Stimulated activated CD8-positive, alpha-beta memory T cell treated with anti-CD3 and anti-CD28 coated beads, Interleukin-7, amount 100 ng/mL, for 1 hour (primary cell): ENCODE measurements around the gene P2RY8.
"Not testable (repeated sequence)": the region's sequence is repeated elsewhere in the genome, so short reads cannot be mapped to it uniquely, and the experiment has no call there.

Experiments used
- DNase-seq, 2 donors: peaks; one replicate each; pipeline ENCODE4 v3.0.0-alpha.2; 2020; ENCODE audit warnings: low read depth in 2 of 2

P2RY8 gene

DNA sequence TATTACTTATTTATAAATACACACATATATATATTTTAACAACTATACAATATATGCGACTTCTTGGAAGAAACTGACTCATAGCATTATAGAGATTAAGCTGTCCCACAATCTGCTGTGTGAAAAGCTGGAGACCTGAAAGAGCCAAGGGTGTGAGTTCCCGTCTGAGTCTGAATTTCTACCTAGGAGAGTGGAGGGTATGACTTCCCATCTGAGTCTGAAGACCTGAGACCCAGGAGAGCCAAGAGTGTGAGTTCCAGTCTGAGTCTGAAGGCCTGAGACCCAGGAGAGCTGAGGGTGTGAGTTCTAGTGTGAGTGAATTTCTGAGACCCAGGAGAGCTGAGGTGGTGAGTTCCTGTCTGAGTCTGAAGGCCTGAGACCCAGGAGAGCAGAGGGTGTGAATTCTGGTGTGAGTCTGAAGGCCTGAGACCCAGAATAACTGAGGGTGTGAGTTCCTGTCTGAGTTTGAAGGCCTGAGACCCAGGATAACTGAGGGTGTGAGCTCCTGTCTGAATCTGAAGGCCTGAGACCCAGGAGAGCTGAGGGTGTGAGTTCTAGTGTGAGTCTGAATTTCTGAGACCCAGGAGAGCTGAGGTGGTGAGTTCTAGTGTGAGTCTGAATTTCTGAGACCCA lies 8.9 kb upstream of the P2RY8 start:
- DNase-seq: no peak

DNA sequence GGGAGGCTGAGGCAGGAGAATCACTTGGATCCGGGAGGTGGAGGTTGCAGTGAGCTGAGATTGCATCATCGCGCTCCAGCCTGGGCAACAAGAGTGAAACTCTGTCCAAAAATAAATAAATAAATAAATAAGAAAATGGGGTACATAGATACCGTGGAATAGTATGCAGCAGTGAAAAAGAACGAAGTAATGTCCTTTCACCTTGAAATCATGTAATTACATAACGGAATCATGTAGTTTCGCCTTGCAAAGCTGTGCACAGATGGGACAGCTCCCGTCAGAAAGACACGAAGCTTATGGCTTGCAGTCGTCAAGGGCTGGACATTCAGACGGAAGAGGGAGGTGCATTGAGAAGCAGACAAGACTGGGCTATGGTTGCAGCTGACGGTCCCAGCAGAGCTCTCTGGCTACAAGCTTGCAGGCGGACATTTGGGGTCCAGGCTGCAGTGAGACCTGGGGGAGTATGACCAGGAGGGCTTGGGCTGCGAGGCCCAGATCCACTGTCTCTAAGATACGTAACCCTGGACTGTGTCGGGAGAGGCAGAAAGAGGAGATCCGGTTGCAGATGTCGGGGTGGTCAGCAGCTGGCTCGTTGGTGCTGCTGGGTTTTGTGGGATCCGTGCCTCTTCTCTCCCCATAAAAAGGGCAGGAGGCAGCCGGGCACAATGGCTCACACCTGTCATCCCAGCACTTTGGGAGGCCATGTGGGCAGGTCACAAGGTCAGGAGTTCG lies 6.2 kb upstream of the P2RY8 start:
- no peak for DNase-seq

DNA sequence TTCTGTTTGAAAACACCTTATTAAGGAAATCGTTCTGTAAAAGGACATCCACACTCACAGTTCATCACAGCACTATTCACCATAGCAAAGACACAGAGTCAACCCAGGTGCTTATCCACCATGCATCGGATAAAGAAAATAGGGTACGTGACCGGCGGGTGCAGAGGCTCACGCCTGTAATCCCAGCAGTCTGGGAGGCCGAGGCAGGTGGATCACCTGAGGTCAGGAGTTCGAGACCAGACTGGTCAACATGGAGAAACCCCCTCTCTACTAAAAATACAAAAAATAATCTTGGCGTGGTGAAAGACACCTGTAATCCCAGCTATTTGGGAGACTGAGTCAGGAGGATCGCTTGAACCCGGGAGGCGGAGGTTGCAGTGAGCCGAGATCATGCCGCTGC lies 2.2 kb upstream of the P2RY8 start:
- DNase-seq: not testable (repeated sequence)

DNA sequence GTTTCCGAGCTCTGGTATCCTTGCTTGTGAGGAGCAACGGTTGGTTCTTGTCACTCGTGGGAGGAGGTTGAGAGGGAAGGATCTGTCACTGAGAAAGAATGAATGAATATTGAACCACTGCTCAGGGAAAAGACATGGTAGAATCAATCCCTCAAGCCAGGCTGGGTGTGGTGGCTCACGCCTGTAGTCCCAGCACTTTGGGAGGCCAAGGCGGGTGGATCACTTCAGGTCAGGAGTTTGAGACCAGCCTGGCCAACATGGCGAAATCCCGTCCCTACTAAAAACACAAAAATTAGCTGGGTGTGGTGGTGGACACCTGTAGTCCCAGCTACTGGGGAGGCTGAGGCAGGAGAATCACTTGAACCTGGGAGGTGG lies 718 bp upstream of the P2RY8 start:
- not testable (repeated sequence) for DNase-seq

DNA sequence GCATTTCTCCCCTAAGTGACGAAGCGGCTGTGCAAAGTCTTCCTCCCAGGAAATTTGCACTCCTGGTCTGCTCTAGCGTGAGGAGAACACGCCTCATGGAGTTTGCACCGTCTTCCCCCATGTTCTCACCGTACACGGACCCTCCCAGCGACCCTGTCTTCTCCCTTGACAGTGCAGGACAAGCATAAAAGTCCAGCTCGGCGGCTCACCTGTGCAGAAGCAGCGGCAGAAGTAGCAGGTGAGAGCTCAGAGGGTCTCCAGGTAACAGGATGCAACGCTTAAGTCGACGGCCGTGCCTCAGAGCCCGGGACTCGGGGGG lies 314 bp downstream of the P2RY8 start:
- no peak for DNase-seq

DNA sequence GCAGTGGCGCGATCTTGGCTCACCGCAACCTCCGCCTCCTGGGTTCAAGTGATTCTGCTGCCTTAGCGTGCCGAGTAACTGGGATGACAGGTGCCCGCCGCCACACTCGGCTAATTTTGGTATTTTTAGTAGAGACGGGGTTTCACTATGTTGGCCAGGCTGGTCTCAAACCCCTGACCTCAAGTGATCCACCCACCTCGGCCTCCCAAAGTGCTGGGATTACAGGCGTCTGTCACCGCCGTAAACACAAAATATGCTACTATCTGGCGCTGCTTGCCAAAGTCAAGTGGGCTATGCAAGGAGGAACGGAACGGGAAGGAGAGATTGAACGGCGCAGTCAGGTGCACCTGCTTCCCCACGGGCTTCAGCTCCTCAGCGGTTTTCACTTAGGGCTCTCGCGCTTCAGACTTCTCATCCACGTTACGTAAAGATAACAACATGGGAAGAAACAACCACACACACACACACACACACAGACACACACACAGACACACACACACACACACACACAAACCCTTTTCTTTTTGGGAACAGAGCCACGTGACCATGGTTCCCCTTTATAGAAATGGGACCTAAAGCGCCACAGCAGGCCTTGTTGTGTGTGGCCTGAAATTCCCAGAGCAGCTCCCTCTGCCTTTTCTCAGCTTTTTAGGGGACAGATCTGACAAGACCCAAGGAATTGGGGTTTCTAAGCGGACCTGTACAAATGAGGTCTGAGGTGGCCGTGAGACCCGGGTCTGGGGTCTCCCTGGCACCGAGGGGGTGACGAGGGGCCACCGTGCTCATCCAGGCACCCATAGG lies 1.5 kb downstream of the P2RY8 start:
- DNase-seq: no peak

DNA sequence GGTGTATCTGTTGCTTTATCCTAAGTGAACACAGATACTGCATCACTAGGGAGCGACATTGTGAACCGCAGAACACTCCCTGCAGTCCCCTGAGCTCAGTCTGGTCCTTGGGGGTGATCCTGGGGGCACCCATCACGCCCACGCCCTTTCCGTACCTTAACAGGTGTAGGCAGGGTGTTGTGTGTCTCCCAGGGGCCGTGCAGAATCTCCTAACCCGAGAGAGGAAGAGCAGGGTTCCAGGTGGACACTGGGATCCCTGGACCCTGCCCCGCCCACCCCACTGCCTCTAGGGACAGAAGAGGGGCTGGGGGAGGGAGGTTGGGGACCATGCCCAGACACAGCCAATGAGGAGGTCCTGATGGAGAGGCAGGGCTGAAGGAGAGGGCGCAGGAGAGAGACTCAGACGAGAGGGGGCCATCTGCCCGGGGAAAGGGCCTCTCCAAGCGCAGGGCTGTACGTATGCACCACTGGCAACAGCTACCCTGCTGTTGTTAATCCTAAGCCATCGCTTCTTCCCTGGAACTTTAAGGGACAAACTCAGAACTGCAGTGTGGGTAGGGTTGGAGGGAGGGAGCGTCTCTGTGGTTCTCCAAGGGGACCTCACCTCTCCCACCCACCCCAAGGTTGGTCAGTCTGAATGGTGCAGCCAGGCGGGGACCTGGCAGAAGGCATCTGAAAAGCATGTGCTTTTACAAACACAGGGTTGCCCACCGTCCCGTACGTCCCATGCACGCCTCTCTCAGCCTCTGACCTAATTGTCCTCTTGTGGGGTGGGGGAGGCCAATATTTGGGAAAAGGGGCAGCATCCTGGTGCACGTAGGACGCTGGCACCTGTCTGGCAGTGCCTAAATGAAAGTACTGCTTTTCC lies 2.5 kb downstream of the P2RY8 start:
- no peak for DNase-seq

DNA sequence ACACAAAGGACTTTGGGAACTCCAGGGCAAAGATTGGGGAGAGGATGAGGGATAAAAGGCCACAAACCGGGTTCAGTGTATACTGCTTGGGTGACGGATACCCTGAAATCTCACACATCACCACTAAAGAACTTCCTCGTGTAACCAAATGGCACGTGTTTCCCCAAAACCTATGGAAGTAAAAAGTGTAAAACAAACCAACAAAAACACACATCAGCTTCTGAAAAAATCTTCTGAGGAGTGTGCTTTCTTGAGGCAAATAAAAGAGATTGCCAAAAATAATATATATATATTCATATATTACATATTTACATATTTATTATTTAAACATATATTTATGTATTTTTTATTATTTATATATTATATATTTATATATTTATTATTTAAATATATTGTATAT lies 3.9 kb downstream of the P2RY8 start:
- DNase-seq: no peak

DNA sequence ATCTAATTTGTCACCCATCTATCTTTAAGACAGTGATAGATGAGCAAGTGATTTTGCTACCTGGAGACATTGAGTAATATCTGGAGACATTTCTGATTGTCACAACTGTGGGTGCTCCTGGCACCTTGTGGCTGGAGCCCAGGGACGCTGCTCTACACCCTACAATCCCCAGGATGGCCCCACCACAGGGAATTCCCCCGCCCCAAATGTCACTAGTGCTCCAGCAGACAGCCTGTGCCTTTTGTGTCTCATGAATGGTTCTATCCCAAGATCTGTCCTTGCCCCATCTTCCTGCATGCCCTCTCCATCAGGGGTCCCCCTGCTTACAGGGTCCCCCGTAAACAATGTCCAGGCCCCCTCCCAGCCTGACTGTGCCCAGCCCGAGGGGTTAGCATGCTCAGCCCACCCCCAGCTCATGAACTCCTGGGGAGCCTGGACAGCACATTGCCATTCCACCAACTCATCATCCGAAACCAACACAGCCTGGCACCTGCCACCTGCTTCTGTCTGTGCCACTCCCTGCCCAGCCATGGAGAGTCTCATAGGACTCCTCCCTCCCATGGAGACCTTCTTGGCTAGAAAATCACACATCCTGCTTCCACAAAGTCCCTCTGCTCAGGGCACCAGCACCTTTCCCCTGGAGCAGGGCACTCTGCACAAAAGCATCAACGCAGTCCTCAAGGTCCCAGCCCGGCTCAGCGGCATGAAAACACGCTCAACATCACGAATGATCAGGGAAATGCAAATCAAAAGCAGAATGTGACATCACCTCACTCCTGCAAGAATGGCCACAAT lies 5.7 kb downstream of the P2RY8 start:
- DNase-seq: no peak

DNA sequence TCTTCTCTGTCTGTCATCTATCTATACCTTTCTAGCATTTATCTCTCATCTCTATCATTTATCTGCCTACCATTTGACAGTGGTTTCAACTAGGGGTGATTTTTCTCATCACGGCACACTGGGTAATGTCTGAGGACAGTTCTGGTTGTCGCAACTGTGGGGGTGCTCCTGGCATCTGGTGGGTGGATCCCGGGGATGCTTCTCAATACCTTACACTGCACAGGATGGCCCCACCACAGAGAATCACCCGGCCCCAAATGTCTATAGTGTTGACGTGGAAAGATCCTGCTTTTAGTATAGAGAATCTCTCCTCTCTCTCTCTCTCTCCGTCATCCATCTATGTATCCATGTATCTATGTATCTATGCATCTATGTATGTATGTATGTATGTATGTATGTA lies 7.2 kb downstream of the P2RY8 start:
- no peak for DNase-seq

DNA sequence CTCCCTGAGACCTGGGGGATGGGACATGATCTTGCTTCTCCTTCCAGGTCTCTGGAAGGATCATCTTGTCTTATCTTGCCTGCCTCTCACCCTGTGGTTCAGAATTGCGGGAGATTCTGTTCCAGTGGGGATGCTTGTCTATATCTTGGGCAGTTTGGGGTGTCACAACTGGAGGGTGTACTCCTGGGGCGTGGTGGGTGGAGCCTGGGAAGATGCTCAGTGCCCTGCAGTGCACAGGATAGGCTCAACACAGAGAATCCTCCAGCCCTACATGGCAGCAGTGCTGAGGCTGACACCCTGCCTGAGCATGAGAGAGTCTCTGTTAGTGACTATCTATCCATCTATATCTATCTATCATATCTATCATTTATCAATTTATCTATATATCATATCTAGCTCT lies 7.7 kb downstream of the P2RY8 start:
- DNase-seq: no peak

DNA sequence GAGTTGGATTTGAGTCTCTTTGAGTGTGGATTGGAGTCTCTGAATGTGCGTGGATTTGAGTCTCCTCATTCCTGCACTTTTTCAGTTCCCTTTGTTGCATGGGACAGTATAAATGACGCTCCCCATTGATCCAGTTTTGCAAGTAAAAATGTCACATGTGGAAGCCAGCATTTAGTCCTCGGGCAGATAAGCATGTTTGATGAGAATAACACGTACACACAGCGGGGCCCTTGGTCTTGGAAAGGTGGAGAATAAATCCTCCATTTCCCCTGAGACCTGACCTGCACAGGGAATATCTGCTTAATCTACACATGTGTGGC lies 8.1 kb downstream of the P2RY8 start:
- DNase-seq: no peak

DNA sequence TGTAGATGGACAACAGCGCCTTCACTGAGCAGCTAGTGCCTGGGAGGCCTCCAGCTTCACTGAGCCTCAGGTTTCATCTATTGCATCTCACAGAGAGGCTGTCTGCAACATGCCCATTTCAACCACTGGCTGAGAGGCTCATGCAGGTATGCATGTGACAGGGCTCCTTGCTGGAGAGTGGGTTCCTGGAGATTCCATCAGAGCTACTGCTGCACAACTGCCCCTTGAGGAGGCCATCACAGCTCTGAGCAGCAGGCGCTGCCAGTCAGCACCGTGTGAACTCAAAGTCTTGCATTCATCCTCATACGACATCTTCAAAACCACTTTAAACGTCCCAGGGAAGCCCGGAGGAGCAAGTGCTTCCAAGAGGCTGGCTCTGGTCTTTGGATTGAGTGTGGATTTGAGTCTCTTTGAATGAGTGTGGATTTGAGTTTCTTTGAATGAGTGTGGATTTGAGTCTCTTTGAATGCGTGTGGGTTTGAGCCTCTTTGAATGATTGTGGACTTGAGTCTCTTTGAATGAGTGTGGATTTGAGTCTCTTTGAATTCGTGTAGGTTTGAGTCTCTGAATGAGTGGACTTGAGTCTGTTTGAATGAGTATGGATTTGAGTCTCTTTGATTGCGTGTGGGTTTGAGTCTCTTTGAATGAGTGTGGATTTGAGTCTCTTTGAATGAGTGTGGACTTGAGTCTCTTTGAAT lies 8.7 kb downstream of the P2RY8 start:
- DNase-seq: no peak

DNA sequence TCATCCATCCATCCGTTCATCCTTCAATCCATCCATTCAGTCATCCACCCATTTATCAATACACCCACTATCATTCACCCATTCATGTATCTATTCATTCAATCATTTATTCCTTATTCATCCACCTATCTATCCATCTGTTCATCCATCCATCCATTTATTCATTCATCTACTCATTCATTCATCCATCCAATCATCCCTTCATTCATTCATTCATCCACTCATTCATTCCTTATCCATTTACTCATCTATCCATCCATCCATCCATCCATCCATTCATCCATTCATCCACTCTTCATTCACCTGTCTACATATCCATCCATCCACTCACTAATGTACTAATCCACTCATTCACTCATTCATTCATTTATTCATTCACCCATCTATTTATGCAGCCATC lies 9.5 kb downstream of the P2RY8 start:
- DNase-seq: no peak

DNA sequence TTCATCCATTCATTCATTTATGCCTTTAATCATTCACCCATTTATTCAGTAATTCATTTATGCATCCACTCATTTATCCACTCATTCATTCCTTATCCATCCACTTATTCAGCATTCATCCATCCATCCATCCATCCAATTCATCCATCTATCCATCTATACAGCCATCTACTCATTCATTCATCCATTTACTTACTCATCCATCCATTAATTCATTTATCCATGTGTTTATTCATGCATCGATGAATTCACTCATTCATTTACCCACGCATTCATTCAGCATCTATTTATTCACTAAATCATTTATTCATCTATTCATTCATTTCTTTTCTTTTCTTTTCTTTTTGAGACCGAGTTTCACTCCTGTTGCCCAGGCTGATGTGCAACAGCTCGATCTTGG lies 10.4 kb downstream of the P2RY8 start:
- no peak for DNase-seq

DNA sequence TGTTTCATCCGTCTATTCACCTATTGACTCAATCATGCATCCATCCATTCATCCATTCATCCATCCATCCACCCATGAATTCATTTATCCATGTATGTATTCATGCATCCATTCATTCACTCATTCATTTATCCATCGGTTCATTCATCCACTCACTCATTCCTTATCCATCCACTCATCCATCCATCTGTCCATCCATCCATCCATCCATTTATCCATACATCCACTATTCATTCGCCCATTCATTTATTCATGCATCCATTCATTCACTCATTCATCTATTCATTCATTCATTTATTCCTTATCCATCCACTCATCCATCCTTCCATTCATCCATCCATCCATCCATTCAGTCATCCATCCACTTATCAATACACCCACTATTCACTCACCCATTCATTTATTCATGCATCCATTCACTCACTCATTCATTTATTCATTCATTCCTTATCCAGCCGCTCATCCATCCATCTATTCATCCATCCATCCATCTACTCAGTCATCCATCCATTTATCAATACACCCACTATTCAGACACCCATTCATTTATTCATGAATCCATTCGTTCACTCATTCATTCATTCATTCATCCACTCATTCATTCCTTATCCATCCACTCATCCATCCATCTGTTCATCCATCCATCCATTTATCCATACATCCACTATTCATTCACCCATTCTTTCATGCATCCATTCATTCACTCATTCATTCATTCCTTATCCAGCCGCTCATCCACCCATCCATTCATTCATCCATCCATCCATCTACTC lies 11.2 kb downstream of the P2RY8 start:
- no peak for DNase-seq

DNA sequence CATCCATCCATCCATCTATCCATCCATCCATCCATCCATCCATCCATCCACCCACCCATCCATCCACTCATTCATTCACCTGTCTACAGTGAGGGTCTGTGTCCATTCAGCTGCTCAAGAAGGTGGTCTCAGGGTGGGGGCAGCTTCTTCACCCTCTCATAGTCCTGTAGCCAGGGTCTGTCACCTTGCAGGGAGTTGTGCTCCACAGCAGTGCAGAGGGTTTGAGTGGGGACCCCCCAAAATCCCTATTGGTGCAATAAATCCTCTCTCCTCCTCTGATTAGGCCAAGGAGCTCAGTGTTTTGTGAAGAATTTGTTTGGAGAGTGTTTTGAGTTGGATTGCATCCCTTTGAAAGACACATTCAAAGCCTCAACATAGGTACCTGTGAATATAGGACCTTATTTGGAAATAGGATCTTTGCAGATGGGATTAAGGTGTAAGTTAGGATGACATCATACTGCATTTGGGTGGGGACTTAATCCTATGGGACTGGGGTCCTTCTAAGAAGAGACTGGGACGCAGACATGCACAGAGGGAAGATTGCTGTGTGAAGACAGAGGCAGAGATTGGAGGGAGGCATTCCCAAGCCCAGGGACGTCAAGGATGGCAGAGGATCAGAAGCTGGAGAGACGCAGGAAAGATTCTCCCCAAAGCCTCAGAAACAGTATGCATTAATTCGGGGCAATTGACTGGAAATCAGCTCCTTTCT lies 12.0 kb downstream of the P2RY8 start:
- no peak for DNase-seq

DNA sequence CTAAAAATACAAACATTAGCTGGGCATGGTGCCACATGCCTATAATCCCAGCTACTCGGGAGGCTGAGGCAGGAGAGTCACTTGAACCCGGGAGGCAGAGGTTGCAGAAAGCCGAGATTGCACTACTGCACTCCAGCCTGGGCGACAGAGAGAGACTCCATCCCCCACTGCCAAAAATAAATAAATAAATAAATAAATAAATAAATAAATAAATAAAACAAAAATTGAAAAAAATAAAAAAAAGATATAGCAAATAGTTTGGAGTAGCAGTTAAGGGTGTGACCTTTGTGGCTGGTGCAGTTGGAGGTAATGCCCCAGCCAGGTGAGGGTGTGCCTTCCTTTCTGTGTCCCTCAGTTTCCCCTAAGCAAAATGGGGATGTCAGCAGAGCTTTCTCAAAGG lies 14.1 kb downstream of the P2RY8 start:
- DNase-seq: not testable (repeated sequence)

DNA sequence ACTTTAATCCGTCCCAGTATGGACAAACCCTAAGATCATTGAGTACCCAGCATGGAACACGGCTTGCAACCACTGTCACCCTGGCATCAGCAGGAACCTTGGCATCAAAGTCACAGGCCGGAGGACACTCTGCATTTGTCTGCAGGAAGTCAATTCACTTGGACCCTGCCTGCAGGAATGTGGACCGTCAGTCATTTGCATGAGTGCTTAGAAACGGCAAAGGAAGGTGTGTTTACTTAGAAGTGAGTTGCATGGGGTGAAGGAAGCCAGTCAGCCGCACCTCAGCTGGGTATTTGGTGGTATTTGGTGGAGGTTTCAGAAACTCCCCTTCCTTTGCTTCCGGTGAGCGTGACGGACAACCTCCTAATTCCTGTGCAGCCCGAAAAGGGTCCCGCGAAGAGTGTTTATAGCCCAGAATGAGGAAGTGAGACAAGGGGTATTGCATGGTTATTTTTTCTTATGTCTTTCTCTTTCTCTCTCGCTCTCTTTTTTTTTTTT lies 15.5 kb downstream of the P2RY8 start:
- DNase-seq: no peak
